IPS-11a (cell line): ENCODE results near the gene IGF2R.

Experiments
- H3K4me3 ChIP-seq: one replicate; pipeline ENCODE4 v1.5.1; 2013; ENCODE audit warnings: low read depth, low read length, control low read depth

Gene IGF2R

DNA sequence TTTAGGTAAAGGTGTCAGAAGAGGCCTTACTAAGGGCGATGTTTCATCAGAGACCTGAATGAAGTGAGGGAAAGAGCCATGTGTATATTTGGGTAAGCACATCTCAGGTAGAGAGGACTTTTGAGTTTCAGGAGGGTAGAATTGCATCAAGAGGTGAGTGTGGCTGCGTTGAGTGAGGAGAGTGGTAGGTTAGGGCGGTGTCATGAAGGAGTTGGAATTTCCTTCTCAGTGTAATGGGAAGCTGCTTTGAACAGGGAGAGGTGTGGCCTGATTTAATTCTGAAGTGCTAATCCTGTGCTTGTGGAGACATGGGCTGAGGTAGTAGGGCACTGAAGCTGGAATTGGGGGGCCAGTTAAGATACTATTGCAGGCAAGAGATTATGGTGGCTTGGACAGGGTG lies 53.9 kb downstream of the IGF2R start:
- no peak overlapping the region for H3K4me3 ChIP-seq

DNA sequence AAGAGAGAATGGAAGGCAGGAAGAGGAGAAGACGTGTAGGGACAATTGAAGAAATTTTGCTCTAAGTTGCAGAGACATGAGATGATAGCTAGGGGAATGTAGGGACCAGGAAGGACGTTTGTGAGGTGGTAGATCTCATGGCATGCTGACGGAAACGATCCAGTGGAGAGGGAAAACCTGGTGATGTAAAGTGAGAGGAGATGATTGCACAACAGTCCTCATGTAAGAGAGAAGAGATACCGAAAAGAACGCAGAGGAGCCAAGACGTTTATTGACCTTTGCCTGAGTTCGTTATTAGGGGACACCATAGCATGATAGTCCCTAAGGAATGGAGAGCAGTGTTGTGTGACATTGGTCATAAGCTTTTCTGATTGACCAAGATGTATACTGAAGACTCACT lies 55.3 kb downstream of the IGF2R start:
- H3K4me3 ChIP-seq, result no peak overlapping the region

DNA sequence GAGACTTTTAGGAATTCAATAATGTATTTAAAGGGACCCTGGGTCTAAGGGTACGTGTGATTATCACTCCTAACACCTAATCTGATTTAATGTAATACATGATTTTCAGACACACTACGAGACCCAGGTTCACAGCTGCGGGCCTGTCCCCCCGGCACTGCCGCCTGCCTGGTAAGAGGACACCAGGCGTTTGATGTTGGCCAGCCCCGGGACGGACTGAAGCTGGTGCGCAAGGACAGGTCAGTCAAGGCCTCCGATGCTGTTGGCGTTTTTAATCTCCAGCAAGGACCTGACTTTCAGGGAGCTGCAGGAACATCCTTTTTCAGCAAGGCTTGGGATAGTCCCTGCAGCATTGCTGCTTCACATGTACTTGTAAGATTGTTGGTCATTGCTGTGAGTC lies 58.2 kb downstream of the IGF2R start:
- no peak overlapping the region for H3K4me3 ChIP-seq

DNA sequence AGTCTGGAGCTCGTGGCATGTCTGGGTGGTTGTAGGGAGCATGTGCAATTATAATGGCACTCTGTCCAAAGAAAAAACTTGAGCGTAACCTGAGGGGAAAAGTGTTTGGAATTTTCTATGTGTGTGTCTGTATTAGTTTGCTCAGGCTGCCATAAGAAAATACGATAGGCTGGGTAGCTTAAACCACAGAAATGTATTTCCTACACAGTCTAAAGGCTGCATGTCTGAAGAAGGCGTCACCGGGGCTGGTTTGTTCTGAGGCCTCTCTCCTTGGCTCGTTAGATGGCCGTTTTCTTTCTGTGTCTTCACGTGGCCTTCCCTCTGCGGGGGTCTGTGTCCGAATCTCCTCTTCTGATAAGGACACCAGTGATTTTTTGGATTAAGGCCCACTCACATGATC lies 59.0 kb downstream of the IGF2R start:
- no peak overlapping the region for H3K4me3 ChIP-seq

DNA sequence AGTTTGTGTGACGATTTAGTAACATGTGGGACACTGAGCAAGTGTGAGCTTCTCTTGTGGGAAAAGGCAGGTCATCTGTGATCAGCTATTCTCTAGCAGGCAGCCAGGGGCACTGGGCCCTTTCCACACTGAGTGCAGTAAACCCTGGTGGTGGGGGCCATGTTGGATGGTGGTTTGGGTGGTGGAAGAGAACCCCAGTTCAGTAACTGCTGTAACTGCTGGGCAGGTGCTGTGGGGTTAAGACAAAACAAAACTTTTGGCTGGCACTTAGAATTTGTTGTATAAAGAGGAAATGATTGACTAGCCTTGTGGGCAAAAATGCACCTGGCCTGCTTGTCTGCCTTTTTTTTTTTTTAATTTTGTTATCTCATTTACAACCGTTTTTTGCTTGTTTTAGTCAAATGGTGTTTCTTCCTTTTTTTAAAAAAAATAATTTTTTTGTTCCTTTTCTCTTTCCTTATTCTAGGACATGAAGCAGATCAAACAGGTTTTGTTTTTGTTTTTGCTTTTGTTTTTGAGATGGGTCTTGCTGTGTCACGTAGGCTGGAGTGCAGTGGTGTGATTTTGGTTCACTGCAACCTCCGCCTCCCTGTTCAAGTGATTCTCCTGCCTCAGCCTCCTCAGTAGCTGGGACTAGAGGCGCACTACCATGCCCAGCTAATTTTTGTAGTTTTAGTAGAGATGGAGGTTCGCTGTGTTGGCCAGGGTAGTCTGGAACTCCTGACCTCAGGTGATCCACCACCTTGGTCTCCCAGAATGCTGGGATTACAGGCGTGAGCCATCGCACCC lies 59.8 kb downstream of the IGF2R start:
- no peak overlapping the region for H3K4me3 ChIP-seq

DNA sequence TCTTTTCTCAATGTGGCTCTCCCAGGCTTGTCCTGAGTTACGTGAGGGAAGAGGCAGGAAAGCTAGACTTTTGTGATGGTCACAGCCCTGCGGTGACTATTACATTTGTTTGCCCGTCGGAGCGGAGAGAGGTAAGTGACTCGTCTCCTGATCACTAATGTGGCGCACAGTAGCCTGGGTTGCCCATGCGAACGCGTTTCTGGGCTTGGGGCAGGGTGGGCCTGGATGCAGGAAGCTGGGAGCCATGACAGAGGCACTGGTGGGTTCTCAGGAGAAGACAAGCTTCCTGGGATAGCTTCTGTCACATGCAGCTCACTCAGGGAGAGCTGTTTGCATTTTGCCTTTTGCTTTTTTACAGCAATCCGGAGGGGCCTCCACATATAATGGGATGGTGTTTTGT lies 60.6 kb downstream of the IGF2R start:
- H3K4me3 ChIP-seq, result no peak overlapping the region

DNA sequence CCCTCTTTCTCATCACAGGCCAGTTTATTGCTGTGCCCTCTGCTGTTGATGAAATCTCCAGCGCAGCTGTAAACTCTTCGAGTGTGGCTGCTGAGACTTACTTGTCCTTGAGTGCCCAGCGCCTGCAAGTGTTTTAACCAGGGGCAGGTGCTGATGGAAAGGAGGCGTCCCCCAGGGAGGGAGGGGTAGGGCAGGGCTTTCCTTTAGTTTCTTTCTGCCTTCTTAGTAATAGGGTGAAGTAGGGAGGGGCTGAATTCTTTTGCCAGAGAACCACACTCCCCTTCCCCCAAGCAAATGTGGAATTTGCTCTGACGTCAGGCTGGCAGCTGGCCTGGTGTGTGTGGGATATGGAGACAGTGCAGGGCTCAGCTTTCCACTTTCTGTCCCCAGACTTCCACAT lies 61.2 kb downstream of the IGF2R start:
- no peak overlapping the region for H3K4me3 ChIP-seq

- no peak overlapping the region for H3K4me3 ChIP-seq
Observed at GRCh38 chr6:160031442-160031841, 62.6 kb downstream of the IGF2R start.

GRCh38 chr6:160031871-160032270 lies 63.0 kb downstream of the IGF2R start:
- no peak overlapping the region for H3K4me3 ChIP-seq

- H3K4me3 ChIP-seq, result no peak overlapping the region
Observed at GRCh38 chr6:160032538-160032937, 63.7 kb downstream of the IGF2R start.

DNA sequence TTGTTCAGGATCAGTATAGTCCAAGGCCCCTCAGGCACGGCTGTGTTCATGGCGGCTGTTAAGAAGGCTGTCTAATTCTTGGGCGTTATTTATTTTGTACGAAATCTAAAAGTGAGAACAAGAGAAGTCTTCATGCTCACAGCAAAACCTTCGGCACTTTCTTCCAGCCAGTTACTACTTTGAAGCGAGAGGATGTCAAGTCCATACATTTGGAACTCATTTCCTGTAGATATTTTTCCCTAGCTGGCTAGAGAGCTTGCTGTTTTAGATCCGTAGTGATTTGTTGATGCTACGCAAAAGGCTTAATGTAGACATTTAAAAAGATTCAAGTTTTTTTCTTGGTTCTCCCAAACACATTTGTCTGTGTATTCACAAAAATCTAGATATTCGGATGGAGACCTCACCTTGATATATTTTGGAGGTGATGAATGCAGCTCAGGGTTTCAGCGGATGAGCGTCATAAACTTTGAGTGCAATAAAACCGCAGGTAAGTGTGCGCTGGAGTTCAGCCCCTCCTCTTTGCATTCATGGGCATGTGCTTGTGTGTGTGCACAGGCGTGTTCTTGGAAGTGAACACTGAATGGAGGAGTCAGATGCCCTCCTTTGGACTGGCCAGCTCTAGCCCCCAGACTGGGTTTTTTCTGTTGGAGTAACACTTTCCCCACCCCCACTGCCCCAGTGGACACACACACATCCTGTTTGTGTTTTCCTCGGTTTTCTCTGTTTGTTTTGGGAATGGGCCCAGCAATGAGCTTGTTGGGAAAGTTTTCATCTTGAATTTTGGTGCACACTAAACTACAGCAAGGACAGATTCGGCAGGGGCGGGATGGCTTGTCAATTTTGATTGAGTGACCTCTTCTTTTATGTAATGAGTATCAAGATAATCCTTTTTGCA lies 65.4 kb downstream of the IGF2R start:
- H3K4me3 ChIP-seq, result no peak overlapping the region

DNA sequence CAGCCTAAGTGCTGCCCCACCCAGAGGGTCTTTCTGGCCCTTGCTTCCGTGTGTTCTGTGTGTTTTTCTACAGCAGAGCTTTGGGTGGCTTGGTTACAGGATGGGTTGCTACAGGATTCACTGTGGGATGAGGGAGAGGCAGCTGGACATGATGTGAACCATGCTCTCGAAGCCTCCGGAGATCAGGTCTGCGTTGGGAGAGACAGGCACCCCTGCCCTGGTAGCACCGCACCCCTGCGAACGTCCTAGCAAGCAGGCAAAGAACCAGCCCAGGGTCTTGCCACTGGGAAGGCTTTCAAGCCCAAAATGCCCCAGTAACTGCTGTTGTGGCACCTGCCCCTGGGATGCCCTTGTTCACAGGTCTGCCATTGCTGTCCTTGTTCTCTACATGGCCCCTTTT lies 66.4 kb downstream of the IGF2R start:
- H3K4me3 ChIP-seq, result no peak overlapping the region

DNA sequence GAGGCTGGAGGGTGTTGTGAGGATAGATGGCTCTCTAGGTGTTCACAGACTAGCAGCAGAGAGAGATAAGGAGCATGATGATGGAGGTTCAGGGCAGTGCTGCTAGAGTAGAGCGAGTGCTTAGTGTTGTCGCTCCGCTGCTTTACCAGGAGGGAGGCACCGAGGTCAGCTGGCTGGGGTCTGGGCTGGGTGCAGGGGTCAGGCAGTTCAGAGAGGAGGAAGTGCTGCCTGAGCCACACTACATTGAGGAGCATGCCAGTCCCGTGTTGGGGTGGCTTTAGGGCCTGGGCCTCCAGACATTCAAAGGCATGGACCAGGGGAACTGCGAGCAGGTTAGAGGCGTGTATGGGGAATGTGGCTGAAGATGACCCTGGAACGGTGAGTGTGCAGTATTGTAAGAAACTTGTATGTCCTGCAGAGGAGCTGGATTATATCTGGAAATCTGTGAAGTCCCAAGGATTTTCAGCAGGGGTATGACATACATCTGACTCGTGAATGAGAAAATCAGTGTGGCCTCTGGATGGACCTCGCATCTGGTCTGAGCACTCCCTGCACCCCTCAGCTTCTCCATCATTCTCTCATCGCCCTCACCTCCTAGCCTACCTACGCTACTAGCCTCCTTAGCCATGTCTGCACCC lies 66.9 kb downstream of the IGF2R start:
- no peak overlapping the region for H3K4me3 ChIP-seq

- no peak overlapping the region for H3K4me3 ChIP-seq
Observed at GRCh38 chr6:160036331-160036695, 67.4 kb downstream of the IGF2R start.

GRCh38 chr6:160036790-160037206 lies 67.9 kb downstream of the IGF2R start:
- H3K4me3 ChIP-seq, result no peak overlapping the region

DNA sequence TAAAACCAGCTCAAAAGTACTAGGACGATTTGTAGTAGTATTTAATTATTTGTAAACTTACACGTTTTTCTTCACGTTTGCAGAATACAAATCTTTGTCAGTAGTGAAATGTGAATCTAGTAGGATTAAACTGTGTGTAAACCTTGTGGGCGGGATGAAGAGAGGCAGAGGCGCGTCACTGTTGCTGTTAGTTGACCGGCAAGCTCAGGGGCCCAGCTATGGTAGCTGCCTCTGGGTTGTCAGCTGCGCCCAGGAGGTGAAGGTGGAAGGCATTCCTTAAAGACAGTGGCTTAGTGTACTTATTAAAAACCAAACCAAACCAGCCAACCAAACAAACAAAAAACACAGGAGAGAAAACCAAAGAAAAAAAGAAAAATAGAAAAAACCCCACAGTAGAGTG lies 69.6 kb downstream of the IGF2R start:
- H3K4me3 ChIP-seq, result no peak overlapping the region

- no peak overlapping the region for H3K4me3 ChIP-seq
Observed at GRCh38 chr6:160039441-160039840, 70.6 kb downstream of the IGF2R start.

GRCh38 chr6:160040055-160040454 lies 71.2 kb downstream of the IGF2R start:
- no peak overlapping the region for H3K4me3 ChIP-seq

DNA sequence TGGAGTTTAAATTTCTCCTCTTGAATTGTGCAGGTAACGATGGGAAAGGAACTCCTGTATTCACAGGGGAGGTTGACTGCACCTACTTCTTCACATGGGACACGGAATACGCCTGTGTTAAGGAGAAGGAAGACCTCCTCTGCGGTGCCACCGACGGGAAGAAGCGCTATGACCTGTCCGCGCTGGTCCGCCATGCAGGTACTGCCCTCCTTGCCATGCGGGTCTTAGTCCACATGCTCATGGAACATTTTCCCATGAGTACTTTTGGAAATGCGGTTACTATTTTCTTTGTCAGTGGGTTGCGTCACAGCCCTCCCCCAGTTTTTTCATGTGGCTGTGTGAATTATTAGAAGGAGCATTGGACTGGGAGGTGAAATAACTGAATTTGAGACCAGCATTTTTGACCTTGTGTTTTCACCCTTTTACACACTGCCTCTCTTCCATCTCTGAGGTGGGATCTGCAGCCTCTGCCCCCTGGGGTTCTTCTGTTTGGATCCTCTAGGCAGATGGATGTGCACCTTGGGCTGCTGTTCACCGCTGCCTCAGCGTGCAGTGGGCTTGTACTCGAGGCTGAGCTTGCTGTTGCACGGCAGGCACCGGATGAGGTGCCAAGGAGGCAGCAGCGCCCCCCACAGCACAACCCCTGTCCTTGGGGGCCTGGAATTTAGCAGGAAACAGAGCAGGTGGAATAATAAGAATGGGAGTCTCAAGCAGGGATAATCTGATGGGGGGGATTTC lies 71.8 kb downstream of the IGF2R start:
- H3K4me3 ChIP-seq, result no peak overlapping the region

GRCh38 chr6:160041608-160042007 lies 72.7 kb downstream of the IGF2R start:
- H3K4me3 ChIP-seq, result no peak overlapping the region
